A549 (cell line): ENCODE results near the gene SRRD. TPM values are rescaled to one million over a fixed set of nuclear protein-coding genes. Genes with fewer than 3 reads are reported as not detected.
A peak's percentile ranks its signal among the peaks of the same experiment; 100 is the strongest.

Source experiments
- ATAC-seq, 2 experiments: fragments of 200-7000 bp in 1 of 2; fragments of >200 bp in 1 of 2; cut with Nextera tagmentation in 1 of 2; cut with Tn5 transposase in 1 of 2; 3 replicates each; pipeline versions ENCODE4 v1.8.0 to v1.9.1; 2018 to 2020; ENCODE audit warnings: mild to moderate bottlenecking in 1 of 2, moderate library complexity in 1 of 2
- CTCF ChIA-PET: fragments of 300-600 bp; sonication (Branson Sonifier 250); formaldehyde crosslinking; extraction: SDS; loops from one replicate; lab custom pipeline; 2021; ENCODE audit warnings: antibody characterized with exemption, inconsistent platforms; lab: Yijun Ruan, JAX
- POLR2A ChIA-PET: fragments of 350-600 bp; formaldehyde crosslinking; extraction: SDS; loops from one replicate; lab custom pipeline; 2021; ENCODE audit warnings: antibody characterized with exemption, inconsistent platforms; lab: Yijun Ruan, JAX
- DNase-seq, 2 experiments: peaks; one replicate each; pipeline versions ENCODE4 v3.0.0 to v3.0.0-alpha.2; 2011 to 2016; ENCODE audit warnings: low read depth in 1 of 2, low spot score in 1 of 2
- FAIRE-seq: peaks from 2 replicates; lab custom pipeline; 2011; peaks lifted over from hg19 to GRCh38; lab: Jason Lieb, UNC
- H3K27ac ChIP-seq, 2 experiments: fragments of >200 bp; sonication (Bioruptor Twin); formaldehyde crosslinking; 3 replicates each; pipeline ENCODE4 v1.5.1; 2016 to 2017
- H3K4me1 ChIP-seq: fragments of >200 bp; sonication (Bioruptor Twin); formaldehyde crosslinking; 3 replicates; pipeline ENCODE4 v1.6.1; 2016
- H3K4me2 ChIP-seq: fragments of >200 bp; sonication (Bioruptor Twin); formaldehyde crosslinking; 3 replicates; pipeline ENCODE4 v1.6.1; 2016
- H3K4me3 ChIP-seq: fragments of >200 bp; sonication (Bioruptor Twin); formaldehyde crosslinking; 3 replicates; pipeline ENCODE4 v1.5.1; 2016
- H3K9me3 ChIP-seq: fragments of >200 bp; sonication (Bioruptor Twin); formaldehyde crosslinking; 3 replicates; pipeline ENCODE4 v1.6.1; 2016
- CHD4 ChIP-seq: fragments of 200-600 bp; sonication (generic); IDR thresholded peaks from 2 replicates; pipeline ENCODE4 v1.6.1; 2016; ENCODE audit warnings: antibody characterized with exemption, mild to moderate bottlenecking, borderline replicate concordance
- GATA3 ChIP-seq: IDR thresholded peaks from 2 replicates; pipeline ENCODE4 v1.6.1; 2012; ENCODE audit warnings: borderline replicate concordance
- HES2 ChIP-seq: fragments of >200 bp; sonication (Bioruptor Twin); formaldehyde crosslinking; IDR thresholded peaks from 2 replicates; pipeline ENCODE4 v1.6.1; 2016
- HEYL ChIP-seq: fragments of 250-450 bp; sonication (Bioruptor Pico); IDR thresholded peaks from 2 replicates; pipeline ENCODE4 v1.8.0; 2021; ENCODE audit warnings: mild to moderate bottlenecking, moderate library complexity
- HMGXB4 ChIP-seq: fragments of 250-450 bp; sonication (Bioruptor Pico); IDR thresholded peaks from 2 replicates; pipeline ENCODE4 v1.5.0; 2021; ENCODE audit warnings: mild to moderate bottlenecking, moderate library complexity, borderline replicate concordance
- KDM1A ChIP-seq: fragments of 200-600 bp; sonication (generic); IDR thresholded peaks from 2 replicates; pipeline ENCODE4 v1.6.1; 2016; ENCODE audit warnings: low read depth, mild to moderate bottlenecking
- MAFK ChIP-seq: fragments of 450-650 bp; IDR thresholded peaks from 2 replicates; pipeline ENCODE4 v1.6.1; 2014; ENCODE audit not compliant: partially characterized antibody
- MAX ChIP-seq: IDR thresholded peaks from 2 replicates; pipeline ENCODE4 v1.6.1; 2012
- PBX3 ChIP-seq: IDR thresholded peaks from 2 replicates; pipeline ENCODE4 v1.6.1; 2012
- POLR2A ChIP-seq: IDR thresholded peaks from 2 replicates; pipeline ENCODE4 v1.6.1; 2012; ENCODE audit warnings: mild to moderate bottlenecking, low read length
- POLR2AphosphoS2 ChIP-seq: conservative IDR thresholded peaks from 2 replicates; pipeline ENCODE4 v1.6.1; 2012; ENCODE audit warnings: low read length, improper control_type of control experiment, inconsistent platforms
- RAD21 ChIP-seq, 2 experiments: fragments of >200 bp in 1 of 2; sonication (Bioruptor Twin) in 1 of 2; formaldehyde crosslinking in 1 of 2; IDR thresholded peaks in 1 of 2; conservative IDR thresholded peaks in 1 of 2; 2 replicates in 1 of 2; 3 replicates in 1 of 2; pipeline ENCODE4 v1.6.1; 2012 to 2018; ENCODE audit warnings: inconsistent platforms in 1 of 2
- RNF2 ChIP-seq: fragments of 200-600 bp; sonication (generic); IDR thresholded peaks from 2 replicates; pipeline ENCODE4 v1.6.1; 2016; ENCODE audit warnings: low read depth, mild to moderate bottlenecking, antibody characterized with exemption, moderate library complexity, borderline replicate concordance
- TFCP2L1 ChIP-seq: fragments of 250-450 bp; sonication (Bioruptor Pico); IDR thresholded peaks from 2 replicates; pipeline ENCODE4 v1.5.0; 2021; ENCODE audit warnings: mild to moderate bottlenecking
- TP53 ChIP-seq: fragments of 250-450 bp; sonication (Bioruptor Pico); IDR thresholded peaks from 2 replicates; pipeline ENCODE4 v1.5.0; 2021; ENCODE audit warnings: mild to moderate bottlenecking, moderate library complexity
- USF2 ChIP-seq: fragments of 450-650 bp; IDR thresholded peaks from 2 replicates; pipeline ENCODE4 v1.6.1; 2014; ENCODE audit warnings: antibody characterized with exemption
- WGBS: methylation state at CpG from one replicate; pipeline ENCODE4 v1.1.6; 2017; ENCODE audit errors: missing lambda C conversion rate; 5-methylcytosine and 5-hydroxymethylcytosine counted together
- polyA plus RNA-seq, 4 experiments: library from polyadenylated mRNA; depleted of rRNA in 3 of 4; stranded (reverse); fragments of >200 nt; fragmentation: RNase III in 1 of 4; extraction: RNeasy Plus Mini Kit Qiagen cat#74134 plus additional on column Dnase treatment in 1 of 4; gene quantifications; 2 replicates in 3 of 4; 3 replicates in 1 of 4; pipeline ENCODE4 v1.2.3, GENCODE V29; 2011 to 2017

The SRRD gene
- polyA plus RNA-seq, 2 of the 4 experiments (the other 2 are of a cell fraction), result 14.1 to 36.4 TPM

- TF ChIP-seq PBX3, result no peak
Observed at GRCh38 chr22:26482161-26482560, 1.5 kb upstream of the SRRD start (continued).

- H3K4me3 ChIP-seq, result peak overlapping the region; percentile 84
- DNase-seq (no peak), FAIRE-seq (no peak), ATAC-seq (peak in 1 of 2 experiments; percentile 12; a peak in 2 of 6 replicates)
- H3K27ac ChIP-seq, result peak overlapping the region; percentile 86 to 100
- ChIA-PET CTCF (interaction anchor here (0.6 to 4.0 kb wide), 3 partner anchors 9 to 119 kb away, joined by 3 to 17 read pairs (median 3); no protein-coding TSS in a partner anchor), POLR2A (interaction anchor here (0.6 to 2.2 kb wide), 8 partner anchors 10 to 190 kb away, joined by 3 to 8 read pairs (median 4); partner anchors contain the start of gene TFIP11)
- H3K4me1 ChIP-seq, result peaks cover 17% of the 10 kb centered on the region; the same call in 2 of the 3 replicates
- H3K9me3 ChIP-seq, result no peaks in the 10 kb centered on the region
- TF ChIP-seq MAX, result no peak
- TF ChIP-seq KDM1A, result no peak
- no peak for TF ChIP-seq HES2
- no peak for TF ChIP-seq HMGXB4 (CRISPR knock-in tag)
- TF ChIP-seq RNF2, result no peak
- TF ChIP-seq TP53 (CRISPR knock-in tag), result no peak
- TF ChIP-seq GATA3, result no peak
- TF ChIP-seq TFCP2L1, result no peak
- 20% methylated on average over 7 of the region's 7 CpGs for WGBS
- H3K4me2 ChIP-seq, result peak overlapping the region; percentile 83
Observed at GRCh38 chr22:26483043-26483438, 636 bp upstream of the SRRD start.

GRCh38 chr22:26484360-26484706, 656 bp downstream of the SRRD start:
- H3K9me3 ChIP-seq, result no peaks in the 10 kb centered on the region
- WGBS, result 2% methylated on average over 6 of the region's 6 CpGs
- H3K4me3 ChIP-seq, result peak overlapping the region; percentile 84
- ATAC-seq (no peak), FAIRE-seq (no peak), DNase-seq (no peak)
- H3K27ac ChIP-seq, result peak overlapping the region; percentile 86 to 100
- ChIA-PET POLR2A (interaction anchor here (1.0 to 2.2 kb wide), 4 partner anchors 10 to 28 kb away, joined by 3 to 8 read pairs (median 4); partner anchors contain the start of gene TFIP11), CTCF (interaction anchor here (1.0 to 4.0 kb wide), 3 partner anchors 8 to 136 kb away, joined by 3 to 17 read pairs (median 3); no protein-coding TSS in a partner anchor)
- peak overlapping the region; percentile 94 for H3K4me2 ChIP-seq
- TF ChIP-seq USF2, result peak; percentile 84
- no peak; the same call in 1 of the 2 replicates for TF ChIP-seq MAX
- no peak for TF ChIP-seq RAD21 (conservative IDR thresholded peaks at IDR 0.05 in 1 of 2, IDR thresholded peaks at IDR 0.05 in 1 of 2)
- TF ChIP-seq MAFK, result no peak
- H3K4me1 ChIP-seq, result peaks cover 17% of the 10 kb centered on the region; the same call in 2 of the 3 replicates

GRCh38 chr22:26485013-26485412, 1.3 kb downstream of the SRRD start:
- ATAC-seq (no peak), DNase-seq (no peak), FAIRE-seq (no peak)
- TF ChIP-seq POLR2A, result no peak
- no peak for TF ChIP-seq PBX3
- no peak for TF ChIP-seq CHD4
- no peak for TF ChIP-seq HEYL
- no peak for TF ChIP-seq POLR2AphosphoS2
- WGBS, result 47% methylated on average over 7 of the region's 7 CpGs
- Histone ChIP-seq H3K4me1 (peaks cover 17% of the 10 kb centered on the region; the same call in 2 of the 3 replicates), H3K4me3 (peak overlapping the region; percentile 84; the same call in 2 of the 3 replicates), H3K27ac (no peak overlapping the region; a peak in 1 of 6 replicates), H3K4me2 (peak overlapping the region; percentile 94), H3K9me3 (no peaks in the 10 kb centered on the region)
- ChIA-PET CTCF (interaction anchor here (1.0 to 1.6 kb wide), 2 partner anchors 24 to 137 kb away, joined by 3 to 4 read pairs; no protein-coding TSS in a partner anchor), POLR2A (interaction anchor here (1.0 to 2.2 kb wide), 2 partner anchors 9 to 27 kb away, joined by 4 to 8 read pairs; partner anchors contain the start of gene TFIP11)
